SKM-1 (cell line): ENCODE data around the gene LRRC57.

Experiments used
- DNase-seq: peaks from one replicate; lab custom pipeline; 2025; ENCODE audit not compliant: unreplicated experiment; lab: John Stamatoyannopoulos, UW

LRRC57 gene

GRCh38 chr15:42553554-42553953, 5.0 kb upstream of the LRRC57 start:
- no peak for DNase-seq

DNA sequence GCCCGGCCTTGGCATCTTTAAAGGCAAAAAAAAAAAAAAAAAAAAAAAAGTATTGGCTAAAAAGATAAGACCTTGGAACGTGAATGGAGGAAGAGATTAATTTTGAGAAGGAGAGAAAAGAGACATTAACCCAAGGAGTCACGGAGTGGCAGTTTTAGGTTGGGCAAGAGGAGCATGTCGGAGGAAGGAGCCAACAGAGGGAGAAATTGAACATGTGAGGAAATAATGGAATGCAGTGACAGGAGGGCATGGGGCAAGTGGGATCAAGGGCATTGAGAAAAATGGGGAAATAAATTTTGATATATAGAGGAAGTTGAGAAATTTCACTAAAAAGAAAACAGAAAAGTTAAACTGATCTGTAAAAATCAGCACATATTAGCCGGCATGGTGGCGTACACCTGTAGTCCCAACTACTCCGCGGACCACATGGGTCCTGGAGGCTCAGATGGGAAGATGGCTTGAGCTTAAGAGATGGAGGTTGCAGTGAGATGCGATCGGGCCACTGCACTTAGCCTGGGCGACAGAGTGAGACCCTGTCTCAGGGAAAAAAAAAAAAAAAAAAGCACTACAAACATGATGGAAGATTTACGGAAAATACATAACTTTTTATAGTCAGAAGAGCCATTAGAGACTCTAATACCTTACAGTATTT, 1.3 kb upstream of the LRRC57 start:
- no peak for DNase-seq

- DNase-seq, result peak; percentile 37
Measured at GRCh38 chr15:42549032-42549491, 469 bp upstream of the LRRC57 start.

- no peak for DNase-seq
Measured at GRCh38 chr15:42547918-42548248, 710 bp downstream of the LRRC57 start.

GRCh38 chr15:42544853-42545629, 3.6 kb downstream of the LRRC57 start:
- peak; percentile 72 for DNase-seq

DNA sequence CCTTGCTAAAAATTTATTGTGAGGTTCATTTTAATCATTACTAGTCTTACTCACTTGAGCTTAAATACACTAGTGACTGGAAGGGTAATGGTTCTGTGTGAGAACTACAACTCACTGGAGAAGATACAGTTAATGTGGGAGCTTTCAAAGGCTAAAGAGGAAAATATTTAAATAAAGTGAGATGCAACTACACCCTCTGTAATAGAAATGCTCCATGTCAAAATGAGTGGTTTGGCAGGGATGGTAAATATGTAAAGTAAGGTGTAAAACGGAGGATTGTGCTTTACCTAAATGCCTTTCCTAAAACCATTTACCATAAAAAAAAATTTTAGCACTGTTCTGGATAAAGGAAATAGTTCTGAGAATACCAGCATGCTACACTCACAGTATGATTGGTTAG, 15.3 kb downstream of the LRRC57 start:
- DNase-seq, result no peak

DNA sequence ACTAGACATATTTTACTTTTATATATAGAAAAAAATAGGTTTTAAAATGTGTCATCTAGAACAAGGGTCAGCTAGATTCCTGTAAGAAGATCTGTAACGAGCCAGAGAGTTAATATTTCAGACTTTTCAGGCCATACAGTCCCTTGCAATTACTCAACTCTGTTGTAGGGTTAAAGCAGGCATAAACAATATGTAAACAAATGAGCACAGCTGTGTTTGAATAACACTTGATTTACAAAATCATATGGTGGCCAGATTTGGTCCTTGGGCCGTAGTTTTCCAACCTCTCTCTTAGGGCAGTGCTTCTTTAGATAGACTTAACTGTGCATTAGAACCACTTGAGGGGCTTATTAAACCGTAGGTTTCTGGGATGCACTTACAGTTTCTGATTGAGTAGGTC, 19.6 kb downstream of the LRRC57 start:
- no peak for DNase-seq

DNA sequence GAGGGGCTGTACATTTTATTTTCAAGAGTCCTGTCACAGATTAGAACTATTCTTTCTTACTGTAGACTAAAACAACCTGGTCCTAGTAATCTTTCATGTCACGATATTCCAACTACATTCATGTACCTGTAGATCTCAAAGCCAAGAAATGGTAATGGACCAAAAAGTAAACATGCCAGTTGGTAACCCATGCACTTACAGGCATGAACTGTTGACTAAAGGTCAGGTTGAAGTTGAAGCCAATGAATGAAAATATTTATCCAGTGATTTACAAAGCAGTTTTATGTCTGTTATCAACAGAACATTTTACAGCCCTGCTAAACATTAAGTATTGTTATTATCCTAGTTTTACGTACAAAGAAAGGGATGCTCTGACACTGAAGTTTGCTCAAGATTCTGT, 25.3 kb downstream of the LRRC57 start:
- DNase-seq, result no peak

DNA sequence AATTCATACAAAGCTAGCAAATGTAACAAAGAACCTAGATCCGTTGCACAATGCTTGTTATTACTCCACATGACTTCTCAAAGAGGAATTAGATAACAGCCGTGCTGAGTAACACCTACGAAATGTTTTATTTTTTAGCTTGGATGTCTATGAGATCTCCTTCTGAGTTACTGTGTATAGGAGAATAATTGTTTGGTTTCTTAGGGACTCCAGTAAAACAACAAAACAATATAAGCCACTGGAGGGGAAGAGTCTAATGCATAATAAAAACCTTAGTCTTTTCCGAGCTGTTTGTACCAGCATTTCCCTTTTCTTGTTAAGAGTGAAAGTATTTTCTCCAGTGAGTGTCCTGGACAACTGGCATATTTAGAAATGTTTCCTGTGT, 37.6 kb downstream of the LRRC57 start:
- peak; percentile 46 for DNase-seq

DNA sequence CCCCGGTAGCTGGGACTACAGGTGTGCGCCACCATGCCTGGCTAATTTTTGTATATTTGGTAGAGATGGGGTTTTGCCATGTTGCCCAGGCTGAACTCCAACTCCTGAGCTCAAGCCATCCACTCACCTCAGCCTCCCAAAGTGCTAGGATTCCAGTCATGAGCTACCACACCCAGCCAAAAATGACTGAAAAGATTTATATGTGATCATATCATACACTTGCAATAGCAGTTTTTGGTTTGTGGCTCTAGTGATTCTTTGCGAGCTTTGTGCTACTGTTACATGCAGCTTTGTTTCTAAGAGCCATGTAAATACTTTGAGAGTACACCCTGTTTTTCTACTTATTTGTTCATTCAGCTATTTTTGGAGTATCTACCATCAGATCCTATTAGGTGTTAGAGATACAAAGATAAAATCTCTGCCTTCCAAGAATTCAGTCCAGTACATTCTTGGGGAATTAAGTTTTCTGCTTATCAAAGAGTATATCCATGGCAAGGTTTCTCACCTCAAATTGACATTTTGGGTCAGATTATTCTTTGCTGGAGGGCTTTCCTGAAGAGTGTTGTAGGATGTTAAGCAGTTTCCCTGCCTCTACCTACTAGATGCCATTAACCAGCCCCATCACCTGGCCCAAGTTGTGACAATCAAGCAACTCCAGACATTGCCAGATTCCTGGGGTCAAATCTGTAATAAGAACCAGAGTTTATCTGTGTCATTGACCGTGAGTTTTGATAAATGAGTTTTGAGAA, 38.2 kb downstream of the LRRC57 start:
- no peak for DNase-seq

DNA sequence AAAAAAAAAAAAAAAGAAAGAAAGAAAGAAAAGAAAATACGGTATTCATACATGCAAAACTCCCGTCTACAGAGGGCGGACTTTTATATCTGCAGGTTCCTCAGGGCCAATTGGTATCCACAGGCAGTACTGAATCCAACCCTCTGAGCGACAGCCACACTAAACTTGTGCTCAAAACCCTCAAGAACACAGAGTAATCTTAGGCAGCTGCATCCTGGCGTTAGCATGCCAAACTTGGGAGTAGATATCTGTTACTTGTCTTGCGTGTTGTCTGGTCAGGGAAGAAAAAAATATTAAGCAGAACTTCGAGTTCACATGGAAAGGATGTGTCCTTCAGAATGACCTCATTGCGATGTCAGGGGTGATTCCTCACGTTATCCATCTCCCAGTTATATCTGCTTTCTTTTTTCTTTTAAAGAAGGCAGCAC, 40.3 kb downstream of the LRRC57 start:
- no peak for DNase-seq

DNA sequence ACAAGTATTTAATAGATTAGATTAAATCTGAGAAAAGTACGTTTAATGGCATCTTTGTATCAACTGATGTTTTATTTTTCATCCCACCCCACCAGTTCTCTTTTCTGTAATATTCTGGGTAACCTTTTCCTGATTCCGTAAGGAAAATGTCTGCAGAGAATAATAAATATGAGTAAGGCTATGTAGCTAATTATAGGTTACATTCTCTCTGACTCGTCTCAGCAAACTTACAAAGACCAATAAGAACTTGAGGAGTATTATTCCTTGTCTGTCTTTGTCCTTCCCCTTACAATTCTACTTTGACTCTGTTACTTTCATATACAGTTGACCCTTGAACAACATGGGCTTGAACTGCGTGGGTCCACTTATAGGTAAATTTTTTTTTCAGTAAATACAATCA, 41.1 kb downstream of the LRRC57 start:
- no peak for DNase-seq

GRCh38 chr15:42504631-42505030, 44.0 kb downstream of the LRRC57 start:
- DNase-seq, result no peak

- peak; percentile 6 for DNase-seq
Measured at GRCh38 chr15:42503825-42504224, 44.8 kb downstream of the LRRC57 start.

GRCh38 chr15:42502477-42502876, 46.1 kb downstream of the LRRC57 start:
- DNase-seq, result no peak

- no peak for DNase-seq
Measured at GRCh38 chr15:42499858-42500609, 48.6 kb downstream of the LRRC57 start.

GRCh38 chr15:42498212-42499068, 50.2 kb downstream of the LRRC57 start:
- DNase-seq, result no peak

DNA sequence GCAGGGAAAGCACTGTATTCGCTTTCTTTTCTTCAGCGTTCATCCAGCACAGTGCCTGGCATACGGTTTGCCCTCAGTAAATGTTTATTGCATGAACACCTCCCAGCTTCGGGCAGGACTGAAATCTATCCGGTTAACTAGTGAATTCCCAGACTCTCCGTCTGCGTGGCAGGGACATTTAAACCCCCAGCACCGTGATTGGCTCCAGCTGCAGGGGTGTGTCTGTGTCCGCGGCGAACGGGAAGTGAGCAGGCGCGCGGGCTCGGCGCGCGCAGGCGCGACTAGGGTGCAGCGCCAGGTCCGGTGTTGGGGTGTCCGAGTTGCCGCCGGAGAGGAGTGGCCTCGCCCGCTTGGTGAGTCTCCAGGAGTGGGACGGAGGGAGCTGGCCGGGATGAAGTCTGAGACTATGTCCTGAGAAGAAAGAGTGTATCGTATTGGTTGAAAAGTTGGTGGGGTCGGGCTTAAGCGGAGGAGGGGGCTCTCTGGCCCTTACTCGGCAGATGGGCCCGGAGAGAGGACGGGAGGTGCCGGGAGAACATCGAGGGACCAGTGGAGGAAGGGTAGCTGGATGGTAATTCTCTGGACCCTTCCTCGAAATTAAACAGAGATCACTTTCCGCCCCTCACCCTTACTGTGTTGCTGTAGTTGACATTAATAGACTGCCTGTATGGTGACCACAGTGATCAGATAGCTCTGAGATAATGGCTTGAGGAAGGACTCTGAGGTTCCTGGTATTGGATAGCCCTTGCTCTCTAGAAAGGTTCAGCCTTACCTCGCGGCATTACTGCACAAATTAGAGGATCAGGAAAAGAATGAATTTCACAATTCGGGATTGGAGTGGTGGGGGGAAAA, 53.0 kb downstream of the LRRC57 start, which contains the start of gene SNAP23:
Gene SNAP23 (plus strand): TSS at position 274 of the 852 bp plus-strand sequence. CDS start 16,213 bp downstream, outside the sequence.
- DNase-seq, result peak; percentile 76

GRCh38 chr15:42494998-42495360, 53.6 kb downstream of the LRRC57 start:
- DNase-seq, result no peak
